Stomach (tissue), 4 donors: ENCODE measurements around the gene SZT2.

Source experiments
- POLR2AphosphoS5 ChIP-seq, 3 donors: sonication (generic); formaldehyde crosslinking; IDR thresholded peaks; one replicate each; pipeline ENCODE4 v1.6.1; 2016; ENCODE audit warnings: antibody characterized with exemption in 3 of 3
- TF ChIP-seq, protein P1 (sequence below), 7 experiments: fragments of 450-650 bp in 4 of 7; fragments of 200-600 bp in 3 of 7; sonication (generic) in 3 of 7; IDR thresholded peaks; one replicate each; pipeline ENCODE4 v1.5.1; 2016 to 2019; ENCODE audit warnings: antibody characterized with exemption in 7 of 7, control low read depth in 2 of 7, mild to moderate bottlenecking in 1 of 7

DNA sequence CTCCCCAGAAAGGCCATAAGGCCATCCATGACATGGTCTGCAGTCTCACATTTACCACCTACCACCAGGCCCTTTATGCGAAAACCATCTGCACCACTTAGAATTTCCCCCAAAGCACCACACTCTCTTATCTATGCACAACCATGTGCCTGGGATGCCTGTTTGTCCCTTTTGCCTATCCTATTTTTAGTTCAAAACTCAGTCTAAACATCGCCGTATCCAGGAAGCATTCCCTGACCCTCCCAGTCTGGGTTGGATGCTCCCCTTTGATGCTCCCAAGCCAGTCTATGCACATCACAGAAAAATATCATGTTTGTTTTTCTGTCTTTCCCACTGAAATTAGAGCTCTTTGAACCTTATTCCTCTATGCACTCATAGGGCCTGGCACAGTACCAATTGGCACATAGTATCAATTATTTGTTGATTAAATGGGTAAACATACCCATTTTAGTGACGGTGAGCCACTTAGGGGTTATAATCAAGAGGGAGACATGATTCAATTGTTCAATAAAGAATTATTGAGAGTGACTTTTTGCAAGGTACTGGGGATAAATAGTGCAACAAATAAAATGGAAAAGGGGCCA is 45.3 kb upstream of the SZT2 start:
- no peak for TF ChIP-seq POLR2AphosphoS5 (IDR thresholded peaks at IDR 0.05)
- TF ChIP-seq, protein P1, sequence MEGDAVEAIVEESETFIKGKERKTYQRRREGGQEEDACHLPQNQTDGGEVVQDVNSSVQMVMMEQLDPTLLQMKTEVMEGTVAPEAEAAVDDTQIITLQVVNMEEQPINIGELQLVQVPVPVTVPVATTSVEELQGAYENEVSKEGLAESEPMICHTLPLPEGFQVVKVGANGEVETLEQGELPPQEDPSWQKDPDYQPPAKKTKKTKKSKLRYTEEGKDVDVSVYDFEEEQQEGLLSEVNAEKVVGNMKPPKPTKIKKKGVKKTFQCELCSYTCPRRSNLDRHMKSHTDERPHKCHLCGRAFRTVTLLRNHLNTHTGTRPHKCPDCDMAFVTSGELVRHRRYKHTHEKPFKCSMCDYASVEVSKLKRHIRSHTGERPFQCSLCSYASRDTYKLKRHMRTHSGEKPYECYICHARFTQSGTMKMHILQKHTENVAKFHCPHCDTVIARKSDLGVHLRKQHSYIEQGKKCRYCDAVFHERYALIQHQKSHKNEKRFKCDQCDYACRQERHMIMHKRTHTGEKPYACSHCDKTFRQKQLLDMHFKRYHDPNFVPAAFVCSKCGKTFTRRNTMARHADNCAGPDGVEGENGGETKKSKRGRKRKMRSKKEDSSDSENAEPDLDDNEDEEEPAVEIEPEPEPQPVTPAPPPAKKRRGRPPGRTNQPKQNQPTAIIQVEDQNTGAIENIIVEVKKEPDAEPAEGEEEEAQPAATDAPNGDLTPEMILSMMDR (IDR thresholded peaks at IDR 0.05), result no peak
